Ovary (tissue), 9 donors: ENCODE results near the gene TIMM17B. TPM values are rescaled to one million over a fixed set of nuclear protein-coding genes. Genes with fewer than 3 reads are reported as not detected.
"Not testable (repeated sequence)": the region's sequence is repeated elsewhere in the genome, so short reads cannot be mapped to it uniquely, and the experiment has no call there.

ENCODE experiments used
- DNase-seq, 5 donors: peaks; one replicate each; pipeline ENCODE4 v3.0.0-alpha.2; 2019 to 2020
- H3K27ac ChIP-seq, 2 donors: fragments of 200-600 bp; one replicate each; pipeline versions ENCODE4 v1.5.1 to v1.8.0; 2019 to 2022
- H3K27me3 ChIP-seq: fragments of 200-600 bp; one replicate; pipeline ENCODE4 v1.8.0; 2022
- H3K36me3 ChIP-seq: fragments of 200-600 bp; sonication (generic); one replicate; pipeline ENCODE4 v1.5.1; 2019
- H3K4me1 ChIP-seq: one replicate; pipeline ENCODE4 v1.8.1; 2013; ENCODE audit warnings: mild to moderate bottlenecking, moderate library complexity; ENCODE audit not compliant: insufficient read depth
- H3K4me3 ChIP-seq: fragments of 200-600 bp; sonication (generic); one replicate; pipeline ENCODE4 v1.5.1; 2017
- H3K9me3 ChIP-seq, 2 donors: fragments of 200-600 bp in 1 of 2; sonication (generic) in 1 of 2; one replicate each; pipeline versions ENCODE4 v1.5.1 to v1.8.1; 2013 to 2019; ENCODE audit warnings: mild to moderate bottlenecking in 1 of 2, moderate library complexity in 1 of 2
- EP300 ChIP-seq: sonication (generic); formaldehyde crosslinking; IDR thresholded peaks from one replicate; pipeline ENCODE4 v1.6.1; 2017; ENCODE audit warnings: antibody characterized with exemption
- POLR2A ChIP-seq: fragments of 450-650 bp; IDR thresholded peaks from one replicate; pipeline ENCODE4 v1.6.1; 2017; ENCODE audit warnings: antibody characterized with exemption, mild to moderate bottlenecking, moderate library complexity
- WGBS, 3 donors: extraction: QIAGEN DNeasy Blood & Tissue Kit in 1 of 3; methylation state at CpG; one replicate each; pipeline versions ENCODE4 v1.1.5 to v1.1.7; 2013 to 2017; 5-methylcytosine and 5-hydroxymethylcytosine counted together
- intact Hi-C, 4 donors: fragments of 100-400 bp; cut with DNase I; formaldehyde crosslinking; loops; one replicate each; pipeline versions ENCODE4 v1.11.0 to v1.15.1; 2022 to 2023
- polyA plus RNA-seq, 2 donors: library from polyadenylated mRNA; stranded (reverse); fragments of 200-250 nt in 1 of 2; fragments of 350-450 nt in 1 of 2; fragmentation: Illumina TruSeq in 1 of 2; extraction: RNeasy Lipid Tissue Mini Kit (QIAGEN cat#74804) in 1 of 2; gene quantifications; one replicate each; pipeline ENCODE4 v1.2.3, GENCODE V29; 2013 to 2014
- total RNA-seq, 7 donors: library from RNA; depleted of rRNA in 2 of 7; stranded (reverse); fragments of >200 nt in 2 of 7; fragmentation: NEBNext Ultra II Directional in 3 of 7; extraction: Animal tissue kit (Norgen Biotek cat#: 25700) in 3 of 7; gene quantifications; one replicate each; pipeline versions ENCODE4 v1.1.0 to v1.2.4, GENCODE V29; 2016 to 2023
- TF ChIP-seq, protein P1 (sequence below), 3 donors: fragments of 450-650 bp in 2 of 3; fragments of 200-600 bp in 1 of 3; IDR thresholded peaks; one replicate each; pipeline versions ENCODE4 v1.5.1 to v1.8.0; 2016 to 2022; ENCODE audit warnings: antibody characterized with exemption in 3 of 3, mild to moderate bottlenecking in 1 of 3
- donor health status: DM: no; HTN: no; CAD: no; lungs with moderate emphysema.
- donor health status: DM: no; HTN: no; CAD: no.
- donor health status: Bipolar disorder and iron deficiency.
- donor health status: DM: yes; HTN: yes; CAD: no.
- donor health status: DM: no; HTN: no; CAD: no.
- donor health status: DM: yes; HTN: yes; CAD: no.

Gene TIMM17B
- total and polyA plus RNA-seq, 9 donors = 7.2 to 43.9 (median 32.8) TPM

- intact Hi-C loops = no loop called here
- Histone ChIP-seq H3K4me1 (no peaks in the 10 kb centered on the region), H3K27ac (no peak overlapping the region), H3K27me3 (no peaks in the 10 kb centered on the region), H3K36me3 (no peaks in the 10 kb centered on the region), H3K4me3 (no peak overlapping the region), H3K9me3 (no peaks in the 10 kb centered on the region)
- WGBS, 3 donors = 70 to 76% (median 73%) methylated on average over 10 of the region's 10 CpGs
- DNase-seq = no peak
- TF ChIP-seq EP300 = no peak
- no peak for TF ChIP-seq POLR2A
- TF ChIP-seq, protein P1, sequence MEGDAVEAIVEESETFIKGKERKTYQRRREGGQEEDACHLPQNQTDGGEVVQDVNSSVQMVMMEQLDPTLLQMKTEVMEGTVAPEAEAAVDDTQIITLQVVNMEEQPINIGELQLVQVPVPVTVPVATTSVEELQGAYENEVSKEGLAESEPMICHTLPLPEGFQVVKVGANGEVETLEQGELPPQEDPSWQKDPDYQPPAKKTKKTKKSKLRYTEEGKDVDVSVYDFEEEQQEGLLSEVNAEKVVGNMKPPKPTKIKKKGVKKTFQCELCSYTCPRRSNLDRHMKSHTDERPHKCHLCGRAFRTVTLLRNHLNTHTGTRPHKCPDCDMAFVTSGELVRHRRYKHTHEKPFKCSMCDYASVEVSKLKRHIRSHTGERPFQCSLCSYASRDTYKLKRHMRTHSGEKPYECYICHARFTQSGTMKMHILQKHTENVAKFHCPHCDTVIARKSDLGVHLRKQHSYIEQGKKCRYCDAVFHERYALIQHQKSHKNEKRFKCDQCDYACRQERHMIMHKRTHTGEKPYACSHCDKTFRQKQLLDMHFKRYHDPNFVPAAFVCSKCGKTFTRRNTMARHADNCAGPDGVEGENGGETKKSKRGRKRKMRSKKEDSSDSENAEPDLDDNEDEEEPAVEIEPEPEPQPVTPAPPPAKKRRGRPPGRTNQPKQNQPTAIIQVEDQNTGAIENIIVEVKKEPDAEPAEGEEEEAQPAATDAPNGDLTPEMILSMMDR (IDR thresholded peaks at IDR 0.05) = no peak
Measured at GRCh38 chrX:48883729-48884128, 13.8 kb downstream of the TIMM17B start.

GRCh38 chrX:48876944-48877343 lies 20.6 kb downstream of the TIMM17B start:
- H3K4me3 ChIP-seq, H3K9me3 ChIP-seq, H3K27ac ChIP-seq, DNase-seq, H3K36me3 ChIP-seq, H3K27me3 ChIP-seq, intact Hi-C loops, H3K4me1 ChIP-seq: not testable (repeated sequence)
- WGBS, 3 donors = 40 to 68% (median 53%) methylated on average over 4 of the region's 4 CpGs

GRCh38 chrX:48872017-48872416 lies 25.6 kb downstream of the TIMM17B start:
- H3K27me3 ChIP-seq, intact Hi-C loops, H3K4me1 ChIP-seq, H3K27ac ChIP-seq, H3K9me3 ChIP-seq, H3K4me3 ChIP-seq, H3K36me3 ChIP-seq, DNase-seq: not testable (repeated sequence)
- WGBS, 3 donors = 38 to 64% (median 56%) methylated on average over 1 to 2 of the region's 2 CpGs

DNA sequence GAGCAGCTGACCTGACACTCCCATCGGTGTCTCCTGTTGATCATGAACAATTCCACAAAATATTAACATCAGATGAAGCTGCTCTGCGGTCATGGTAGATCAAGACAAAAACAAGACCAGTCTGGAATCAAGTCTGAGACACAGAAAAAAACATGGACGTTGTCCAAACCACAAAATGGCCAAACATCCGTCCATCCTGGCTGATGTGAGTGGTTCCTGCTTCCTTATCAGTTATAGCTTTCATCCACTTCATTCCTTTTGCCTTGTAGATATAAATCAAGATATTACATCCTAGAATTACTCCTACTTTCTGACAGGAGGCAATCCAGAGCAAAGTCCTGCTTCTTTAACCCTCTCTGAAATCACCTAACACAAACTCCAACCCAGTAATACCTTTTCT lies 33.4 kb downstream of the TIMM17B start:
- Histone ChIP-seq H3K4me3 (no peak overlapping the region), H3K27me3 (no peaks in the 10 kb centered on the region), H3K36me3 (no peaks in the 10 kb centered on the region), H3K4me1 (no peaks in the 10 kb centered on the region), H3K27ac (no peak overlapping the region), H3K9me3 (no peaks in the 10 kb centered on the region)
- DNase-seq = no peak
- intact Hi-C loops = no loop called here
- 23 to 35% (median 24%) methylated on average over 4 of the region's 4 CpGs for WGBS, 3 donors
- TF ChIP-seq EP300 (no peak), POLR2A (no peak)
- TF ChIP-seq, protein P1 (IDR thresholded peaks at IDR 0.05) = no peak

GRCh38 chrX:48854898-48855297 lies 42.7 kb downstream of the TIMM17B start:
- no peaks in the 10 kb centered on the region for H3K36me3 ChIP-seq
- 40 to 51% (median 46%) methylated on average over 5 of the region's 5 CpGs for WGBS, 3 donors
- H3K4me1 ChIP-seq = no peaks in the 10 kb centered on the region
- intact Hi-C loops = no loop called here
- no peaks in the 10 kb centered on the region for H3K27me3 ChIP-seq
- DNase-seq = no peak
- no peaks in the 10 kb centered on the region for H3K9me3 ChIP-seq
- TF ChIP-seq POLR2A (no peak), EP300 (no peak)
- TF ChIP-seq, protein P1 (IDR thresholded peaks at IDR 0.05) = no peak
- no peak overlapping the region for H3K4me3 ChIP-seq
- no peak overlapping the region for H3K27ac ChIP-seq

GRCh38 chrX:48854121-48854804 lies 43.3 kb downstream of the TIMM17B start:
- 80 to 85% (median 82%) methylated on average over 10 to 12 of the region's 12 CpGs for WGBS, 3 donors
- intact Hi-C loops, DNase-seq: not testable (repeated sequence)

GRCh38 chrX:48853494-48853893 lies 44.1 kb downstream of the TIMM17B start:
- H3K9me3 ChIP-seq, H3K27me3 ChIP-seq, H3K4me1 ChIP-seq, intact Hi-C loops, DNase-seq, H3K27ac ChIP-seq, H3K36me3 ChIP-seq, H3K4me3 ChIP-seq: not testable (repeated sequence)

More at GRCh38 chrX:48854121-48854804, 43.3 kb downstream of the TIMM17B start:
- H3K9me3 ChIP-seq, H3K27me3 ChIP-seq, H3K4me1 ChIP-seq, H3K36me3 ChIP-seq, H3K4me3 ChIP-seq, H3K27ac ChIP-seq: not testable (repeated sequence)
